Endothelial cell (in vitro differentiated cells): ENCODE measurements around the gene RARA. TPM values are rescaled to one million over a fixed set of nuclear protein-coding genes. Genes with fewer than 3 reads are reported as not detected.

Experiments
- DNase-seq: peaks from one replicate; pipeline ENCODE4 v3.0.0; 2021; ENCODE audit warnings: low spot score
- H3K27ac Mint-ChIP-seq: one replicate; pipeline ENCODE4 v1.8.0; 2021; ENCODE audit warnings: mixed read lengths, inconsistent platforms; ENCODE audit not compliant: unreplicated experiment
- H3K27me3 Mint-ChIP-seq: one replicate; pipeline ENCODE4 v1.8.0; 2021; ENCODE audit warnings: mild to moderate bottlenecking, moderate library complexity, mixed read lengths, inconsistent platforms; ENCODE audit not compliant: unreplicated experiment
- H3K36me3 Mint-ChIP-seq: one replicate; pipeline ENCODE4 v1.8.0; 2021; ENCODE audit warnings: mild to moderate bottlenecking, low read depth, mixed read lengths, inconsistent platforms; ENCODE audit not compliant: unreplicated experiment
- H3K4me1 Mint-ChIP-seq: one replicate; pipeline ENCODE4 v1.8.0; 2021; ENCODE audit warnings: mild to moderate bottlenecking, mixed read lengths, inconsistent platforms; ENCODE audit not compliant: unreplicated experiment
- H3K4me3 Mint-ChIP-seq: one replicate; pipeline ENCODE4 v1.8.0; 2021; ENCODE audit warnings: mild to moderate bottlenecking, mixed read lengths, inconsistent platforms; ENCODE audit not compliant: unreplicated experiment
- H3K9me3 Mint-ChIP-seq: one replicate; pipeline ENCODE4 v1.8.0; 2021; ENCODE audit warnings: mixed read lengths, inconsistent platforms; ENCODE audit not compliant: unreplicated experiment
- total RNA-seq: library from RNA; stranded (reverse); fragmentation: NEBNext Ultra II Directional; extraction: Animal tissue kit (Norgen Biotek cat#: 25700); gene quantifications from one replicate; pipeline ENCODE4 v1.2.1, GENCODE V29; 2021; ENCODE audit not compliant: unreplicated experiment
- TF ChIP-seq, protein P1 (sequence below): fragments of 200-600 bp; sonication (generic); IDR thresholded peaks from one replicate; pipeline ENCODE4 v1.5.0; 2021; ENCODE audit warnings: antibody characterized with exemption; ENCODE audit not compliant: unreplicated experiment

Gene RARA
- total RNA-seq, 1 donor from 2014 or later, result 42.8 TPM

GRCh38 chr17:40321524-40321929, 12.5 kb downstream of the RARA start:
- H3K4me3 Mint-ChIP-seq, result no peak overlapping the region
- H3K4me1 Mint-ChIP-seq, result peaks cover 79% of the 10 kb centered on the region
- H3K36me3 Mint-ChIP-seq, result no peaks in the 10 kb centered on the region
- DNase-seq, result no peak
- peaks cover 32% of the 10 kb centered on the region for H3K27me3 Mint-ChIP-seq
- no peaks in the 10 kb centered on the region for H3K9me3 Mint-ChIP-seq
- H3K27ac Mint-ChIP-seq, result peak overlapping the region; percentile 99
- TF ChIP-seq, protein P1, sequence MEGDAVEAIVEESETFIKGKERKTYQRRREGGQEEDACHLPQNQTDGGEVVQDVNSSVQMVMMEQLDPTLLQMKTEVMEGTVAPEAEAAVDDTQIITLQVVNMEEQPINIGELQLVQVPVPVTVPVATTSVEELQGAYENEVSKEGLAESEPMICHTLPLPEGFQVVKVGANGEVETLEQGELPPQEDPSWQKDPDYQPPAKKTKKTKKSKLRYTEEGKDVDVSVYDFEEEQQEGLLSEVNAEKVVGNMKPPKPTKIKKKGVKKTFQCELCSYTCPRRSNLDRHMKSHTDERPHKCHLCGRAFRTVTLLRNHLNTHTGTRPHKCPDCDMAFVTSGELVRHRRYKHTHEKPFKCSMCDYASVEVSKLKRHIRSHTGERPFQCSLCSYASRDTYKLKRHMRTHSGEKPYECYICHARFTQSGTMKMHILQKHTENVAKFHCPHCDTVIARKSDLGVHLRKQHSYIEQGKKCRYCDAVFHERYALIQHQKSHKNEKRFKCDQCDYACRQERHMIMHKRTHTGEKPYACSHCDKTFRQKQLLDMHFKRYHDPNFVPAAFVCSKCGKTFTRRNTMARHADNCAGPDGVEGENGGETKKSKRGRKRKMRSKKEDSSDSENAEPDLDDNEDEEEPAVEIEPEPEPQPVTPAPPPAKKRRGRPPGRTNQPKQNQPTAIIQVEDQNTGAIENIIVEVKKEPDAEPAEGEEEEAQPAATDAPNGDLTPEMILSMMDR, result no peak

DNA sequence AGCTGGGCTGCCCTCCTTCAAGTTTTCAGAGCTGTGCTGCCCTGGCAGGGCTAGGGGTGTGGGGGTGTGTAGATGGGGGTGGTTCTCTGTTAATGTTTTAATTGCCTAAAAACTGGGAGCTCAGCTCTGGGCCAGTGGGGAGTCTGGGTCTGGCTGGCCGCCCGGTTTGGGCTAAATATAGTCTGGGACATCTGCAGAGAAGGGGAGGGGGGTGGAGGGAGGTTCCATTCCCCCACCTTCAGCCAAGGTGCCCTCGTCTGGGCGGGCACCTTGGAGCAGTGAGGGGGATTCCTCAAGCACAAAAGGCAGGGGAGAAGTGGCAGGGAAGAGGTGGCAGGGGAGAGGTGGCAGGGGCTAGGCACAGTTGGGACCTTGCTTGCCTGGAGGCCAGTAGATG, 13.0 kb downstream of the RARA start:
- Mint-ChIP-seq H3K9me3 (no peaks in the 10 kb centered on the region), H3K4me1 (peaks cover 77% of the 10 kb centered on the region), H3K27ac (peak overlapping the region; percentile 99), H3K36me3 (no peaks in the 10 kb centered on the region), H3K4me3 (no peak overlapping the region), H3K27me3 (peaks cover 32% of the 10 kb centered on the region)
- DNase-seq, result no peak
- TF ChIP-seq, protein P1, result no peak

DNA sequence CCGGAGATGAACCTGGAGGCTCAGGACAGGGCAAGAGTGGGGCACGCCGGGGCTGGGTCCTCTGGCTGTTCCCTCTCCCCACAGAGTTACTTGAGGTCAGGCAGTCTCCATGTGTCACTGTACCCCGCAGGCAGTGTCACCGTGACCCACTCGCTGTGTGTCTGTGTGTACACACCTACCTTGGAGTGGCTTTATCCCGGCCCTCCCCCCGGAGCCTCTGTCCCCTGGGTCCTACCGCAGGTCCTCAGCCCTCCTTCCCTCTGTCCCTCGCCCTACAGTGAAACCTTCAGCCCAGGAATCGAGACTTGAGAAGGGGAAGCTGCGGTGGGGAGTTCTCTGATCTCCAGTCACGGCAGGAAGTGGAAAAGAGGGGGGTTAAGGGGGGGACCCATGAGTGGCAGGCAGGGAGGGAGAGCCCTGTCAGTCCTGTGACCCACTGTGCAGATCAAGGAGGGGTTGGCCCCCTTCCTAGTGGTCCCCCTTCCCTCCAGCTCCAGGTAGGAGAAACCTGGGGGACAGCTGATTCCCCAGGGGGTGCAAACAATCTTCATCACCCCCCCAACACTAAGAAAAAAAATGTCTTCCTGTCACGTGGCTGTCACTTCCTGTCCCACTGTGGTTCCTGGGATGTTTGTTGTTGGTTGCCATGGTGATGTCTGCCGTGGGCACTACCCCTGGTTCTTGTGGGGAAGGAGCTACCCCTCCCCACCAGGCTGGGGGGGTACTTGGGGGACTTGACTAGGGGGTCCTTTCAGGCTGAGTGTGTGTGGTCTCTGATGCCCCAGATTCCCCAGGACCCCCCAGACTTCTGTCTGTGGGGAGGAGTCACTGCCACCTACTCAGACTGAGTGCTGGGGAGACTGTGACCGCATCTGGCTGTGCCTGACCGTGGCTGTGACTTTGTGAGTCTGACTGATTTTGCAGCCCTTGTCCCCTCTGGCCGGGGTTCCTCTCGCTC, 13.7 kb downstream of the RARA start:
- peak overlapping the region; percentile 69 for H3K4me3 Mint-ChIP-seq

GRCh38 chr17:40323391-40324381, 14.7 kb downstream of the RARA start:
- no peaks in the 10 kb centered on the region for H3K36me3 Mint-ChIP-seq
- peak overlapping the region; percentile 99 for H3K27ac Mint-ChIP-seq
- no peak for DNase-seq
- peaks cover 34% of the 10 kb centered on the region for H3K27me3 Mint-ChIP-seq
- H3K4me1 Mint-ChIP-seq, result peaks cover 66% of the 10 kb centered on the region
- H3K4me3 Mint-ChIP-seq, result no peak overlapping the region
- TF ChIP-seq, protein P1, result no peak
- no peaks in the 10 kb centered on the region for H3K9me3 Mint-ChIP-seq

More for the DNA sequence above, 13.7 kb downstream of the RARA start:
- peak; percentile 71 for DNase-seq
- no peaks in the 10 kb centered on the region for H3K9me3 Mint-ChIP-seq
- peak overlapping the region; percentile 99 for H3K27ac Mint-ChIP-seq
- peaks cover 32% of the 10 kb centered on the region for H3K27me3 Mint-ChIP-seq
- peaks cover 71% of the 10 kb centered on the region for H3K4me1 Mint-ChIP-seq
- TF ChIP-seq, protein P1, result no peak
- no peaks in the 10 kb centered on the region for H3K36me3 Mint-ChIP-seq
